Activated CD4-positive, alpha-beta T cell treated with anti-CD3 and anti-CD28 coated beads, Interleukin-2, amount 10 ng/mL, durations not matched to agents 7 days and 5 days (primary cell): ENCODE results near the gene SELENBP1. TPM values are rescaled to one million over a fixed set of nuclear protein-coding genes. Genes with fewer than 3 reads are reported as not detected.
A peak's percentile ranks its signal among the peaks of the same experiment; 100 is the strongest.
"Not testable (repeated sequence)": the region's sequence is repeated elsewhere in the genome, so short reads cannot be mapped to it uniquely, and the experiment has no call there.

Source experiments
- CTCF ChIA-PET: fragments of 350-600 bp; sonication (Branson Sonifier 250); formaldehyde crosslinking; loops from one replicate; lab custom pipeline; 2021; ENCODE audit warnings: antibody characterized with exemption; lab: Charles Lee
- POLR2A ChIA-PET: fragments of 350-600 bp; sonication (Branson Sonifier 250); formaldehyde crosslinking; loops from one replicate; lab custom pipeline; 2021; ENCODE audit warnings: antibody characterized with exemption; lab: Charles Lee
- DNase-seq: peaks from one replicate; pipeline ENCODE4 v3.0.0-alpha.2; 2020
- H3K27ac Mint-ChIP-seq: one replicate; pipeline ENCODE4 v1.8.0; 2021; ENCODE audit warnings: mild to moderate bottlenecking, moderate library complexity, mixed read lengths
- H3K27me3 Mint-ChIP-seq: one replicate; pipeline ENCODE4 v1.8.0; 2021; ENCODE audit warnings: mixed read lengths
- H3K36me3 Mint-ChIP-seq: one replicate; pipeline ENCODE4 v1.8.0; 2021; ENCODE audit warnings: low read depth, mixed read lengths
- H3K4me1 Mint-ChIP-seq: one replicate; pipeline ENCODE4 v1.8.0; 2021; ENCODE audit warnings: mixed read lengths
- H3K4me3 Mint-ChIP-seq: one replicate; pipeline ENCODE4 v1.8.0; 2021; ENCODE audit warnings: mild to moderate bottlenecking, moderate library complexity, mixed read lengths
- H3K9me3 Mint-ChIP-seq: one replicate; pipeline ENCODE4 v1.8.0; 2021; ENCODE audit warnings: mixed read lengths
- total RNA-seq, 2 experiments: library from RNA; stranded (reverse); gene quantifications; one replicate each; pipeline ENCODE4 v1.2.3, GENCODE V29; 2021

The SELENBP1 gene
- total RNA-seq, 2 experiments from 2014 or later = not detected

- CTCF ChIA-PET = interaction anchor here (0.6 kb wide), 1 partner anchor 235 kb away, joined by 4 read pairs; no protein-coding TSS in a partner anchor
- peaks cover 49% of the 10 kb centered on the region for H3K36me3 Mint-ChIP-seq
- POLR2A ChIA-PET = interaction anchor here (0.9 kb wide), 1 partner anchor 16 kb away, joined by 3 read pairs; no protein-coding TSS in a partner anchor
These were observed 28.8 kb upstream of the SELENBP1 start for GRCh38 chr1:151401125-151401788.

GRCh38 chr1:151399324-151400171 is 27.0 kb upstream of the SELENBP1 start, which contains the start of gene PSMB4:
Gene PSMB4, plus strand, starts transcription at chr1:151399573. Its CDS starts 15 bp downstream, at chr1:151399588.
- Mint-ChIP-seq H3K9me3 (no peaks in the 10 kb centered on the region), H3K4me3 (peak within 1 kb of the TSS; percentile 85), H3K27me3 (peaks cover 1% of the 10 kb centered on the region), H3K4me1 (peaks cover 27% of the 10 kb centered on the region), H3K27ac (peak within 1 kb of the TSS; percentile 98), H3K36me3 (peaks cover 32% of the 10 kb centered on the region)
- DNase-seq = peak; percentile 90
- ChIA-PET POLR2A (no interaction called here), CTCF (interaction anchor here (0.6 to 1.5 kb wide), 7 partner anchors 16 to 437 kb away, joined by 3 to 5 read pairs (median 3); partner anchors contain the start of gene PI4KB)

More at GRCh38 chr1:151401125-151401788, 28.8 kb upstream of the SELENBP1 start:
- Mint-ChIP-seq H3K27me3 (no peaks in the 10 kb centered on the region), H3K9me3 (no peaks in the 10 kb centered on the region), H3K27ac (peak overlapping the region; percentile 98), H3K4me3 (peak overlapping the region; percentile 85), H3K4me1 (peaks cover 27% of the 10 kb centered on the region)
- DNase-seq = no peak

DNA sequence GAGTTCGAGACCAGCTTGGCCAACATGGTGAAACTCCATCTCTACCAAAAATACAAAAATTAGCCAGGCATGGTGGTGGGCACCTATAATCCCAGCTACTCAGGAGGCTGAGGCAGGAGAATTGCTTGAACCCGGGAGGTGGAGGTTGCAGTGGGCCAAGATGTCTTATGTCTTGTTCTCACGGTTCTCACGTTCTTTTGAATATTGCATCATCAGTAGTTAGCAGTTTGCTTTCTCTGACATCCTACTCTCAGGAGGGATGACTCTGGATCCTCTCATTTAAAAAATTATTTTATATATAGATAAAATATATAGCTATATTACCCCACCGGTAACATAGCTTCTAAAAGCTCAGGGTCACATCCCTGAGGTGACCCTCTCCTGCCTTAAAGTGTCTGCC is 23.8 kb upstream of the SELENBP1 start:
- POLR2A ChIA-PET = interaction anchor here (0.6 kb wide), 1 partner anchor 289 kb away, joined by 3 read pairs; no protein-coding TSS in a partner anchor
- H3K27ac Mint-ChIP-seq, DNase-seq, H3K4me3 Mint-ChIP-seq, CTCF ChIA-PET, H3K9me3 Mint-ChIP-seq: not testable (repeated sequence)
- peaks cover 14% of the 10 kb centered on the region for H3K36me3 Mint-ChIP-seq
- peaks cover 18% of the 10 kb centered on the region for H3K4me1 Mint-ChIP-seq
- peaks cover 16% of the 10 kb centered on the region for H3K27me3 Mint-ChIP-seq

GRCh38 chr1:151393583-151393982 is 21.1 kb upstream of the SELENBP1 start:
- no peak for DNase-seq
- no peaks in the 10 kb centered on the region for H3K9me3 Mint-ChIP-seq
- H3K4me3 Mint-ChIP-seq = no peak overlapping the region
- CTCF ChIA-PET = no interaction called here
- POLR2A ChIA-PET = no interaction called here
- H3K36me3 Mint-ChIP-seq = no peaks in the 10 kb centered on the region
- H3K4me1 Mint-ChIP-seq = peaks cover under 1% of the 10 kb centered on the region
- H3K27me3 Mint-ChIP-seq = peaks cover 16% of the 10 kb centered on the region
- no peak overlapping the region for H3K27ac Mint-ChIP-seq

GRCh38 chr1:151391079-151391563 is 18.6 kb upstream of the SELENBP1 start:
- Mint-ChIP-seq H3K4me1 (no peaks in the 10 kb centered on the region), H3K9me3 (no peaks in the 10 kb centered on the region), H3K36me3 (no peaks in the 10 kb centered on the region), H3K27me3 (peaks cover 19% of the 10 kb centered on the region), H3K4me3 (no peak overlapping the region), H3K27ac (no peak overlapping the region)
- ChIA-PET POLR2A (no interaction called here), CTCF (no interaction called here)
- DNase-seq = no peak

DNA sequence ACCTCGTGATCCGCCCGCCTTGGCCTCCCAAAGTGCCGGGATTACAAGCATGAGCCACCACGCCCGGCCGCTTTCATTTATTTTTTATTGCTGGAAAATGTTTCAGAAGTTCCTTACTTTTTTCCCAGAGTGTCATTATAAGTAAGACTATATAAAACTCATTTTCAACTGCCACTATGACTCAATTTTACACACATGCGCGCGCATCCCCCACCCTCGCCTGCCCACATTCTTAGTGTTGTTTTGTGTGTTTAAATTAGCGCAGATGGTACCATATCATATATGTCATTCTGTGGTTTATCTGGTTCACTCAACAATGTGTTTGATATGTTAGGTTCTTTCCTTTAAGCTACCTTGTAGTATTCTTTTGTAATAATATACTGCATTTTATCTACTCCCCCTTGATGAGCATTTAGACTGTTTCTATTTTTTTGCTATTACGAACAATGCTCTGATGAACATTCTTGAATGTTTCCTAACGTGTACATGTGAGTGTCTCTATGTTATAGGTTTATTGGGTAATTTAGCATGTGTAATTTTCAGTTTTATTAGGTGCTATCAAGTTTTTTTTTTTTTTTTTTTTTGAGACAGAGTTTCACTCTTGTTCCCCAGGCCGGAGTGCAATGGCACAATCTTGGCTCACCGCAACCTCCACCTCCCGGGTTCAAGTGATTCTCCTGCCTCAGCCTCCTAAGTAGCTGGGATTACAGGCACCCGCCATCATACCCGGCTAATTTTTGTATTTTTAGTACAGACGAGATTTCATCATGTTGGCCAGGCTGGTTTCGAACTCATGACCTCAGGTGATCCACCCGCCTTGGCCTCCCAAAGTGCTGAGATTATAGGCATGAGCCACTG is 17.9 kb upstream of the SELENBP1 start:
- POLR2A ChIA-PET, H3K27ac Mint-ChIP-seq, H3K4me3 Mint-ChIP-seq, CTCF ChIA-PET, DNase-seq, H3K36me3 Mint-ChIP-seq, H3K4me1 Mint-ChIP-seq, H3K9me3 Mint-ChIP-seq: not testable (repeated sequence)
- peaks cover 20% of the 10 kb centered on the region for H3K27me3 Mint-ChIP-seq

- Mint-ChIP-seq H3K4me1 (no peaks in the 10 kb centered on the region), H3K27ac (no peak overlapping the region), H3K4me3 (no peak overlapping the region), H3K27me3 (peaks cover 4% of the 10 kb centered on the region), H3K36me3 (no peaks in the 10 kb centered on the region), H3K9me3 (no peaks in the 10 kb centered on the region)
- no peak for DNase-seq
- POLR2A ChIA-PET = no interaction called here
- CTCF ChIA-PET = no interaction called here
These were observed 13.5 kb upstream of the SELENBP1 start for GRCh38 chr1:151386002-151386401.

GRCh38 chr1:151384584-151384983 is 12.1 kb upstream of the SELENBP1 start:
- ChIA-PET CTCF (interaction anchor here (0.6 to 2.5 kb wide), 6 partner anchors 10 to 172 kb away, joined by 3 to 7 read pairs (median 4); no protein-coding TSS in a partner anchor), POLR2A (no interaction called here)
- no peak overlapping the region for H3K27ac Mint-ChIP-seq
- no peaks in the 10 kb centered on the region for H3K4me1 Mint-ChIP-seq
- H3K36me3 Mint-ChIP-seq = no peaks in the 10 kb centered on the region
- no peaks in the 10 kb centered on the region for H3K9me3 Mint-ChIP-seq
- no peak for DNase-seq
- H3K27me3 Mint-ChIP-seq = peaks cover 4% of the 10 kb centered on the region
- H3K4me3 Mint-ChIP-seq = no peak overlapping the region

DNA sequence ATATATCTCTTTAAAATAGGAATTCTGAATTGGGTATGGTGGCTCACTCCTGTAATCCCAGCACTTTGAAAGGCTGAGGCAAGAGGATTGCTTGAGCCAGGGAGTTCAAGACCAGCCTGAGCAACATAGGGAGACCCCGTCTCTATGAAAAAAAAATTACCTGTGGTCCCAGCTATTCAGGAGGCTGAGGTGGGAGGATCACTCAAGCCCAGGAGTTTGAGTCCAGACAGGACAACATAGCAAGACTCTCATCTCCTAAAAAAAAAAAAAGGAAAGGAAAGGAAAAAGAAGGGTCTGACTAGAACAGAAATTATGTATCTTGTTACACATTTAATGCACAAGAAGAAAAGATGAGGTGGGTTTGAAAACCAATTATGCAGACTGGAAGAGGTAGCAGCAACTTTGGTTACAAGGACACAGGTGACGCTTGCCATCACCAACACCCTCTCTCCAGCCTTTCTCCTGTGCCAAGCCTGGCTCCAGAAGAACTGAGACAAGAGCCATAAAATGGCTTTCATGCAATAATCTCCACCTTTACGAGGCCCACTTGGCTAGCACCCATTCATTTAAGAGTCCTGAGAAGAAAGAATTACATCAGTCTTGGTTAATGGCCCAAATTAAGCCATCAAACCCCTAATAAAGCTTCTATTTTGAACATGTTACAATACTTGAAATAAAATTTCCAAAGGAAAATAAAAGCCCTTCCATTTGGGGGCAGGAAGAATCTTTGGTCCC is 4.8 kb upstream of the SELENBP1 start:
- POLR2A ChIA-PET = no interaction called here
- Mint-ChIP-seq H3K27ac (no peak overlapping the region), H3K27me3 (peaks cover 2% of the 10 kb centered on the region), H3K4me1 (no peaks in the 10 kb centered on the region), H3K36me3 (no peaks in the 10 kb centered on the region), H3K9me3 (no peaks in the 10 kb centered on the region), H3K4me3 (no peak overlapping the region)
- DNase-seq = no peak
- CTCF ChIA-PET = no interaction called here

DNA sequence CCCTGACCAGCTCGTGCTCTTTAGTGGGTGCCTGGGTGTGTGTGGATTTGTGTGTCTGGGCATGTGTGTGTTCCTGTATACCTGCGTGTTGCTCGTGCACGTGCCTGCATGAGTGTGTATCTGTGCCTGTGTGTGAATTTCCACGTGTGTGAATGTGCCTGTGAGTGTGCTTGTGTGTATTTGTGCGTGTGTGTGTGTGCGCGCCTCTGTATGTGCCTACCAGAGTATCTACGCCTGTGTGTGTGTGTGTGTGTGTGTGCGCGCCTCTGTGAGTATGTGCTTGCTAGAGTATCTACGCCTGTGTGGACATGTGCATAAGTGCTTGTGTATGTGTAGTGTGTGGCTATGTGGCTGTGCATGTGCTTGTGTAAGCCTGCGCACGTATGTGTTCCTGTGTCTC is 691 bp upstream of the SELENBP1 start:
- POLR2A ChIA-PET = no interaction called here
- Mint-ChIP-seq H3K36me3 (no peaks in the 10 kb centered on the region), H3K9me3 (no peaks in the 10 kb centered on the region), H3K4me1 (no peaks in the 10 kb centered on the region), H3K27me3 (peaks cover 2% of the 10 kb centered on the region), H3K4me3 (no peak overlapping the region), H3K27ac (no peak overlapping the region)
- no peak for DNase-seq
- CTCF ChIA-PET = no interaction called here

DNA sequence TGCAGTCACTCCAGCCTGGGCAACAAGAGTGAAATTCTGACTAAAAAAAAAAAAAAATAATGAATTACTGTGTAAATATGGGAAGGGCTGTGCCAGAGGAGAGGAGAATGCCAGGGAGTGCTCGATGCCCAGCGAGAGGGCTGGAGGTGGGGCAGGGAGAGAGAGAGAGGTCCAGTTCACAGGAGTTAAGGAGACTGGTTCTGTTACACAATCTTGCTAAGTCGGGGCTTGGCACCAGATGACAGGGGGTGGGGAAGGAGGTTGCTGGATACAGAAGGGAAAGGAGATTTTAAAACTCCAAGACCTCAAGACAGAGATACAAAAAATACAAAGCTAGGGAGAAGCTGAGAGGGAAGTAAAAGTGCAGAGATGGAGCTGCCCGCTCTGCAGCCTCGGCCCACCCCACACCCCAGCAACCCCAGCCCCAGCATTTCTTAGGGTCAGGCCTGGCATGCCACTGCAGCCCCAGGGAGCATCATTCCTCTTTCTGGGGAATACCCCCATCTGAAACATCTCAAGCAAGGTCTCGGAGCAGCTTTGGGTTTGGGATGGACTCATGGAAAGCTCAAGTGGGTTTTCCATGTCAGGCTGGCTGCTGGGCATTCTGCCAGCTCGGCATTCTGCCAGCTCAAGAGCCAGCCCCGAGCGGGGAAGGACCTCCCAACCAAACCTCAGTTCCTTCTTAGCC is 991 bp downstream of the SELENBP1 start:
- Mint-ChIP-seq H3K4me1 (no peaks in the 10 kb centered on the region), H3K27me3 (no peaks in the 10 kb centered on the region), H3K36me3 (no peaks in the 10 kb centered on the region), H3K27ac (no peak overlapping the region), H3K9me3 (no peaks in the 10 kb centered on the region), H3K4me3 (no peak overlapping the region)
- no peak for DNase-seq
- ChIA-PET CTCF (interaction anchor here (1.2 kb wide), 1 partner anchor 10 kb away, joined by 3 read pairs; no protein-coding TSS in a partner anchor), POLR2A (no interaction called here)
